Left renal cortex interstitium (tissue), 4 donors: ENCODE results near the gene THSD7B. TPM values are rescaled to one million over a fixed set of nuclear protein-coding genes. Genes with fewer than 3 reads are reported as not detected.
"Not testable (repeated sequence)": the region's sequence is repeated elsewhere in the genome, so short reads cannot be mapped to it uniquely, and the experiment has no call there.

ENCODE experiments used
- DNase-seq, 4 donors: peaks; one replicate each; pipeline ENCODE4 v3.0.0-alpha.2; 2013; ENCODE audit warnings: low read depth in 4 of 4, low spot score in 2 of 4, missing footprints in 1 of 4
- polyA plus RNA-seq, 4 donors: library from polyadenylated mRNA; unstranded; fragments of 120-200 nt; gene quantifications; one replicate each; pipeline ENCODE4 v1.2.1, GENCODE V29; 2013; ENCODE audit not compliant: insufficient read length in 4 of 4

The THSD7B gene
- polyA plus RNA-seq, 4 donors = 2.9 to 5.4 (median 4.3) TPM

- DNase-seq = no peak
These were observed 471.7 kb downstream of the THSD7B start for GRCh38 chr2:137237055-137237454.

- DNase-seq = no peak
These were observed 472.7 kb downstream of the THSD7B start for GRCh38 chr2:137238065-137238464.

DNA sequence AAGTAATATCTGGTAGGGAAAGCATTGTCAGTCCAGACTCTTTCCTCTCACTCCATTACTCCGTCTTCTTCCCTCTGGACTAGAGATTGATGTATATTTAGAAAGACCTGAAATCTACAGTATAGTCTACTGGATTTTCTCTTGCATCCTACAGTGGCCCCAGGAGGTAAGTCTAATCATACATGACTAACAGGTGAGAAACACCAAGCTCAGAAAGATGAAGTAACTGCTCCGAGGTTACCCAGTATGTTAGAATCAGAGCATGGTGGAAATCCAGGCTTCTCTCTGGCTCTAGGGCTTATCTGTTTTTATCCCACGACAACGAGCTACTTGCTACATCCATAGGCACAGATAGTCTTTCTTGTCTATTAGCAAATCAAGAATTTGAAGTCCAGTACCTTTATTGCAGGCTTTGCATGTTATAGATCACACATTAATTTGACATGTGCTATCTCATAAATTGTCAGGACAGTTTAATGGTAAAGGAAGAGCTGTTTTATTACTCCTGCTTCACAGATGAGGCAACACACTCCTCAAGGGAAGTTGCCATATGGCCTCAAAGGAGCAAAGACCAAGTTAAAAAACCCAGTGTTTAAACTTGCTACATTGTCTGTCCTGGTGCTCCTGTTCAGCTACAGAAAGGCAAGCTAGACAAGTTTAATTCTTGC, 484.3 kb downstream of the THSD7B start:
- no peak for DNase-seq

- no peak for DNase-seq
These were observed 485.1 kb downstream of the THSD7B start for GRCh38 chr2:137250401-137250800.

- no peak for DNase-seq
These were observed 485.7 kb downstream of the THSD7B start for GRCh38 chr2:137251045-137251444.

GRCh38 chr2:137252934-137253333, 487.6 kb downstream of the THSD7B start:
- no peak for DNase-seq

- DNase-seq = no peak
These were observed 488.7 kb downstream of the THSD7B start for GRCh38 chr2:137254052-137254451.

DNA sequence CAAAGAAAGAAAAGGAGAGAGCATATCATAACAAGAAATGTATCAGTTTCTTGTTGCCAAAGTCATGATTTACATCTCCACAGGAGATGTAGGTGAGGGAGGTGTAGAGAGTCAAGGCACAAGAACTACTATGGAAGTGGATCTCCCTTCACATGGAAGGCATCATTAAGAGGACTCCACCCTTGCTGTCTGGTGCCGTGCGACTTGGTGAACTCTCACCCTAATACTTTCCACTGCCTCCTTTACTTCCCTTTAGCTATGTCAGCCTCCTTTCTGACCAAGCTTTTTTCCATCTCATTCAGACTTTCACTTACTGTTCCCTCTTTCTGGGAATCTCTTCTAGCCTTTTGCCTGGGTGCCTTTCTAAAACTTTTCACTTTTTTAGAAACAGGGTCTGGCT, 490.0 kb downstream of the THSD7B start:
- DNase-seq = no peak

DNA sequence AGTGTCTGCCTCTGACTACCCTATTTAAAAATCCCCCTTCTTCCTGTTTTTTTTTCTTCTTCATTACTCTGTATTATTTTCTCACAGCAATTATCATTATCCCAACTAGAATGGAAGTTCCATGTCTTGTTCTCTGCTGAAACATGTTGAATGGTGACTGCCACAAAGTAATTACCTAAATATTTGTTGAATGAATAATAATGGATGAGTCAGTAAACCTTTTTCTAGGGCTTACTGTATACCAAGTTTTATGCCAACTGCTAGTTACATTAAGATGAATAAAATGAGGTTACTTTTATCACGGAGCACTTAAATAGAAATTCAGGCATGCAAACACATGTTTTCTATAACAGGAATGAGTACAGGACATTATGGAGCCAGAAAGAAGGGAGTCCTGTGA, 490.6 kb downstream of the THSD7B start:
- no peak for DNase-seq

- DNase-seq = no peak
These were observed 496.7 kb downstream of the THSD7B start for GRCh38 chr2:137261881-137262585.

- no peak for DNase-seq
These were observed 497.2 kb downstream of the THSD7B start for GRCh38 chr2:137262594-137262993.

DNA sequence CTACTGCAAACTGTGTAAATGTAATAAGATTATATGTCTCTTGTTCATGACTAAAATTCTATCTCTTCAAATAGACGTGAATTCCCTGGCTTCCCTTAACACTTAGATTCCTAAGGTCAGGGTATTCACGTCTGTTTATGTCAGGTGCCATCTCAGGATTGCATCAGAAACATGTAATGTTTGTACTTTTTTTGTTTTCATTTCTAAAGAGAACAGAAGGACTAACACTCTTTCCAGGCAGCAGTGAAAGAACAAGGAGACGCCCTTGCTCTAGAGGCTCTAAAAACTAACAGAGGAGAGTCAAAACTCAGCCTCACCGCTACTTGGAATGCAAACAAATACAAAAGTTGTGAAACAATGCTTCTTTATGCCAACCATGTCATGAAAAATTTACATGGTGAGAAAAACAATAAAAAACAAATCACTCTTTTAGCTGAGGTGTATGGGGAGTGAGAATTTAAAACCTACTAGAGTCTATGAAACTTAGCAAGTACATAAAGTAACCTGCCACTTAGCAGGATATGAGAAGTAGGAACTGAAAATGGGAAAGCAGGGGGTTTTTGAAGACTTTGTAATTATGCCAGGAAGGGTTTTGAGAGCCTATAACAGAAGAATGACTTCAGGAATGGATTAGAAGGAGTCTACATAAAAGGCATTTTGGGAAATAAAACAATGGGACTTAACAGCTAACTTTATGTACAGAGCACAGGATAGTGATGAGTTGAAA, 522.7 kb downstream of the THSD7B start:
- no peak for DNase-seq

DNA sequence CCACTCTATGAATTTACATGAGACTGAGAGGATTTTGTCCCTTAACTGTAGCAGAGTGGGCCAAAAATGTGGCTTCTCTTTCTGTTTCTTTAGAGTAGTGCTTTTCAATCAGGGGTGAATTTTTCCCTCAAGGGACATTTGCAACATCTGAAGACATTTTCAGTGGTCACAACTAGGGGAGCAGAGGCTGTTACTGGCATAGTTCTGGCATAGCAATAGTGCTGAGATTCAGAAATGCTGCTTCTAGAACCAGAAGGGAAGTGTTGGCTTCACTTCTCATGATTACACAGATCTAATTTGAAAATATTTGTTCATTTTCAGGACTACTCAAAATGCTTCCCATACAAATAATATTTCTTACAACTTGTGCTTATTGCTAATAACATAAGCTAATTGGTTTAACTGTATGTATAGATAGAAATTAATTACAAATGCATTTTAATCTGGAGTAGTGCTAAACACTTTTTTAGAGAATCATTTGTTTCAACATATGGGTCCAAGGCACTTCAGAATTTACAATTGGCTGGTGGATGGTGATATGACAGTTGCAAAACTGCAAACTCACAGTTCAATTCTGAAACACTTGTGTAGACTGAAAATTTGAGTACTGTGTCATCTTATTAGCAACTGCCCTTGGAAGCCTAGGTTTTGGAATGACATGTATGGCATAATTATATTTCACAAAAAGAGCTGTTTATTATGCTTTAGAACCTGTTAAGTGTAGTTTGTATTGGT, 526.7 kb downstream of the THSD7B start:
- DNase-seq = no peak

DNA sequence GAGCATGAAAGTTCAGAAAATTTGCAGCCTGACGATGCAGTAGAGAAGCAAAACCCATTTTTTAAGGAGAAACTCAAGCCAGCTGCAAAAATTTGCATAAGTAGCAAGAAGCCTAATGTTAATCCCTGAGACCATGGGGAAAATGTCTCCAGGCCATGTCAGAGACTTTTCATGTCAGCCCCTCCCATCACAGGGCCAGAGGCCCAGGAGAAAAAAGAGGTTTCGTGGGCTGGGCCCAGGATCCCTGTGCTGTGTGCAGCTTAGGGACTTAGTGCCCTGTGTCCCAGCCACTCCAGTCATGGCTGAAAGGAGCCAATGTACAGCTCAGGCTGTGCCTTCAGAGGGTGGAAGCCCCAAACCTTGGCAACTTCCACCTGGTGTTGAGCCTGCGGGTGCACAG, 533.0 kb downstream of the THSD7B start:
- DNase-seq = no peak

DNA sequence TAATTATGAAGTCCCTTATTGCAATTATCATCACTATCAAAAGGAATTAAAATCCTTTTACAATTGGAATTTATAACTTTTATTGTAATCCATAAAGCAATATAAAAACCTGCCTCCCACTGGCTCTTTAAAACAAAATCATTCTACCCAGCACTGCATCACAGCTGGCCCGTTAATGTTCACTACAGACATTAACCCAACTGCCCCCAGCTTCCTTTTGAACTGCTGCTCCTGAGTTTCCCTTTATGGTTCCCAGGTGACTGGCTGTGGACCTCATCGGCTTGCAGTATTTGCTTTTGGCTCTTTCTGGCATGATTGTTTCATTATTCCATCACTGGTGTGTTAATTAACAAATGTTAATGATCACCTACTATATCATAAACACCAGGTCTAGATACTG, 535.6 kb downstream of the THSD7B start:
- no peak for DNase-seq

DNA sequence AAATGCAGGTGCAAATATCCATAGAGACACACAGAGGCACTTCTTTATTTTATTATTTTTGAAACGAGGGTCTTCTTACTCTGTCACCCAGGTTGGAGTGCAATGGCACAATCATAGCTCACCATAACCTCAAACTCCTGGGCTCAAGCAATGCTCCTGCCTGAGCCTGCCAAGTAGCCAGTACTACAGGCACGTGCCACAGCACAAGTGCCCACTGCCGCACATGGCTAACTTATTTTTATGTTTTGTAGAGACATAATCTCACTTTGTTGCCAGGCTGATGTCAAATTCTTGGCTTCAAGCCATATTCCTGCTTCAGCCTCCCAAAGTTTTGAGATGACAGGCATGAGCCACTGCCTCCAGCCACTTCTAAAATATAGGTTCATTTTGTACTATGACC, 537.6 kb downstream of the THSD7B start:
- no peak for DNase-seq

DNA sequence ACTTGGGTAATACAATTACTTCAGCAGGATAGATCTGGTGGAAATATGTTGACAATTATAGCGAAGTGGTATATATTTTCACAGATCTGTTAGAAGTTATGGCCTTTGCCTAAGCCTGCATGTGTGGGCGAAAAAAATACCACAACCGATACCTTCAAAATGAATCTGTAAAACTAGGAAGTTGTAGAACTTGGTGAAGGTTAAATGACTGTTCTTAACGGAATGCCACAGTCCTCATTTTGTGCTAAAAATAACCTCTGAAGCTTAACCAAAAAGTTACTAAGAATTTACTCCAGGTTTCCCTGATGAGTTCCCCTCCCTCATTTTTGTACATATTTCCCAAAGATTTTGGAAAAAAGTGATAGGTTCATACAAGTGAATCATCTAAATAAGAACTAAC, 550.7 kb downstream of the THSD7B start:
- no peak for DNase-seq

- DNase-seq = no peak
These were observed 556.2 kb downstream of the THSD7B start for GRCh38 chr2:137321566-137321965.

- not testable (repeated sequence) for DNase-seq
These were observed 566.2 kb downstream of the THSD7B start for GRCh38 chr2:137331562-137331961.

DNA sequence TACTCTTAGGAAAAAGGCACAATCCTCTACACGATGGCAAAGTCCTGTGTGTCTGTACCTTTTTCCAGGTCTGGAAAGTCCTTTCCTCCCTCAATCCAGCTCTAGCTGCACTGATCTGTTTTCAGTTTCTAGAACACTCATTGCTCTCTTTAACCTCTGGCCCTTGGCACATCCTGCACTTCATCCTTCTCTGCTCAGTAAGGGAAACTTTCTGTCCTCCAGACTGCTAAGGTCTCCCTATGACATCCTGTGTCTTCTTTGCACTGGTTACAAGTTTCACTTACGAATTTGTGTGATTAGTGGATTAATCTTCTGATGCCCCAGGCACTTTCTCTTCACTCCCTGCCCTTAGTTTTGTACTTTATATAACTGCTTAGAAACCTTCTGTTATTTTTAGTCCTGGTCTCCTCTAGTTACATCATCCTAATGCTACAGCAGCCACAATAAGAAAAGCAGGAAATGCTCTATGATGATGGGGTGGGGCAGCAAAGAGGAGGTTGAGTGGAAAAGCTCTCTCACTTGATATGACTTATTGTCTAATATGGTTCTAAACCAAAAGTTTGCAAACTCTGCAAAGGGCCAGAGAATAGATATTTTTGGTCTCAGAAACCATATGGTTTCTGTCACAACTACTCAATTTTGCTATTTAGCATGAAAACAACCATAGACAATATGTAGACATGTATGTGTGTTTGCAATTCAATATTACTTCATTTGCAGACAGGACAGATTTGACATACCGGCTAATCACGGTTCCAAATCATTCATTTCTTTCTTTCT, 568.2 kb downstream of the THSD7B start:
- DNase-seq = no peak
